Stimulated activated CD4-positive, alpha-beta T cell treated with anti-CD3 and anti-CD28 coated beads, Interleukin-12 subunit alpha, Interleukin-12 subunit beta, amount 100 ng/mL, for 24 hours (primary cell): ENCODE data around the gene ANTKMT.
A peak's percentile ranks its signal among the peaks of the same experiment; 100 is the strongest.

Source experiments
- DNase-seq, 2 experiments: peaks; one replicate each; pipeline ENCODE4 v3.0.0-alpha.2; 2020; ENCODE audit warnings: low read depth in 2 of 2

The ANTKMT gene

DNA sequence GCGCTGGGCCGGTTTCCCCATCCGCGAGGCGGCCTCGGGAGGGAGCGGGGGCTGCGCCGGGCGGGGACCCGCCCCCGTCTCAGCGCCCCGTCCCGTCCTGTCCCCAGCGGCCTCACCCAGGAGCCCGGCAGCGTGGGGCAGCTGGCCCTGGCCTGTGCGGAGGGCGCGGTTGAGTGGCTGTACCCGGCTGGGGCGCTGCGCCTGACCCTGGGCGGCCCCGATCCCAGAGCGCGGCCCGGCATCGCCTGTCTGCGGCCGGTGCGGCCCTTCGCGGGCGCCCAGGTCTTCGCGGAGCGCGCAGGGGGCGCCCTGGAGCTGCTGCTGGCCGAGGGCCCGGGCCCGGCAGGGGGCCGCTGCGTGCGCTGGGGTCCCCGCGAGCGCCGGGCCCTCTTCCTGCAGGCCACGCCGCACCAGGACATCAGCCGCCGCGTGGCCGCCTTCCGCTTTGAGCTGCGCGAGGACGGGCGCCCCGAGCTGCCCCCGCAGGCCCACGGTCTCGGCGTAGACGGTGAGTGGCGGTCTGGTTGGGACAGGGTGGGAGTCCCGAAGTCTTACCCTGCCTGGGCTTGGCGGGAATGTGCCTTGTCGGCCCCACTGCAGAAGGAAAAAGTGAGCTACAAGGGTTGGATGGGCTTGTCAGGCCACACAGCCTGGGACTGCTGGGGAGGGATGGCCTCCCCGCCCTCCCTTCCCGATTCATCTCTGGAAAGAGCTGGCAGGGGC, 5.3 kb upstream of the ANTKMT start:
- no peak for DNase-seq

- no peak for DNase-seq
Measured at GRCh38 chr16:716200-716568, 4.8 kb upstream of the ANTKMT start.

- no peak for DNase-seq
Measured at GRCh38 chr16:716768-717325, 4.1 kb upstream of the ANTKMT start.

DNA sequence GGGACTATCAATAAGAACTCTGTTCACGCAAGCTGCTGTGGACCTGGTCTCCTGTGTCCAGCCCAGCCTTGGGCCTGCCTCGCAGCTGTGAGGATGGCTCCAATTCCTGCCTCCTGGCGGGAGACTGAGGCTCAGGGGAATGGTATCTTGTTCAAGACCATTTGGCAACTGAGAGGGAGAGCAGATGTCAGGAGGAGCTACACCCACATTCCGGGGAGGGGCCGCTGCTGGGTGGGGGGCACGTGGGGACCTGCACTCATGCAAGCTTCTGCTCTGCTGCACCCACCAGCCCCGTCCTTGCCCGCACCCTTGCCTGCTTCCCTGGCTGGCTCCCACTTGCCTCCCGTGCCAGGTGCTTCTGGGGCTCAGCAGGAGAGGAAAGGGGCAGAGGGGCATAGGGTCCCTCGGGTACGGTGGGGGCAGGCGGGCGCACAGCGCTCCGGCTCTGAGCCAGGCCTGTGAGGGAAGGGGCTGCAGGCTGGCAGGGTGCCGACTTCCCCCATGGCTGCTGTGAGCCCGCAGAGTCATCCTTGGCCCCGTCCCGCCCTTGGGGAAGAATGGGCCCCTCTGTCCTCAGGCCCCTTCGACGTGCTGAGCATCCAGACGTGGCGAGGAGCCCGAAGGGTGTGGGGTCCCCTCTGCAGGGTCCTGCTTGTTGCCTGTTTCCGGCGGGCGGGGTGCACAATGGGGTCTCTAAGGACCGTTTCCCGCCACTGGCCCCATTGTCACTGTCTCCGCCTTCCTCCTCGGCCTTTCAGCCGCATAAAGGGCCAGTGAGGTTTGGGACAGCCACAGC, 3.3 kb upstream of the ANTKMT start:
- DNase-seq: no peak

- DNase-seq: no peak
Measured at GRCh38 chr16:718389-718788, 2.6 kb upstream of the ANTKMT start.

DNA sequence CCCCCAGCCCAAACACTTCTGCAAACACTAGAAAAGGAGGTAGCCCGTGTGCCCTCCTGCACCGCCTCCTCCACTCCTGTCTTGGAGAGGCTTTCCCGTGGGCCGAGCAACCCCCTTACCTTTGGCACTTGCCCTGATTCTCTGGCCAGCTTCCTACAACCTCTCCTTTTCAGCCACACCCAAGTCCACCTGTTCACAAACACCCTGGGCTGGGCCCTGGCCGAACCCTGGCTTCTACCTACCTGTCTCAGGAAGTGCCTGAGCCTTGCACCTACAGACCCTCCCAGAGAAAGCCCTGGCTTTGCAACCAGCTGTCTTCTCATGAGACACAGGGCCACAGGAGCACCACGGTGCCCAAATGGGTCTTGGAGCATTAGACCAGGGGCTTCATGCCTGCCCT, 2.0 kb upstream of the ANTKMT start:
- no peak for DNase-seq

GRCh38 chr16:719815-720446, 1.0 kb upstream of the ANTKMT start:
- DNase-seq: no peak

GRCh38 chr16:720447-720989, 428 bp upstream of the ANTKMT start:
- DNase-seq: peak in 1 of 2 experiments; percentile 60

DNA sequence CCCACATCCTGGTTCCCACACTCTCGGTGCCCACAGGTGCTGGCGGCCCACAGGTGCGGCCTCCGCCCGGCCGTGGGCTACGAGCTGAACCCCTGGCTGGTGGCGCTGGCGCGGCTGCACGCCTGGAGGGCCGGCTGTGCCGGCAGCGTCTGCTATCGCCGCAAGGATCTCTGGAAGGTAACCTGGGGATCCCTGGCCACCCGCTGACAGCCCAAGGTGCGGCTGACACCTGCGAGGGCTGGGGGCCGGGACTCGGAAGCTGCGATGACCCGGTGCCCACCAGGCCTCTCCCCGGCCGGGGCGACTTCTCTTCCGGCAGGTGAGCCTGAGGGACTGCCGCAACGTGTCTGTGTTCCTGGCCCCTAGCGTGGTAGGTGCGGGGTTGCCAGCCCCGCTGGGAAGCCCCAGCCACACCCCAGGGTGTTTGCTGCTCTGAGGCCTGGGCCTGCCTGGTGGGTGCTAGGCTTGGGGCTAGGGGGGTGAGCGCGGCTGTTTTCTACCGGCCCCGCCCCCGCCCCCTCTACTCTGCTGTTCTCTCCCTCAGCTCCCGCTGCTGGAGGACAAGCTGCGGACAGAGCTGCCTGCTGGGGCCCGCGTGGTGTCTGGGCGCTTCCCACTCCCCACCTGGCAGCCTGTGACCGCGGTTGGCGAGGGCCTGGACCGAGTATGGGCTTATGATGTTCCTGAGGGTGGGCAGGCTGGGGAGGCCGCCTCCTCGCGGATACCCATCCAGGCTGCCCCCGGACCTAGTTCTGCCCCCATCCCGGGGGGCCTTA, 1.0 kb downstream of the ANTKMT start:
- DNase-seq: no peak

- DNase-seq: no peak
Measured at GRCh38 chr16:722835-723633, 2.1 kb downstream of the ANTKMT start.

DNA sequence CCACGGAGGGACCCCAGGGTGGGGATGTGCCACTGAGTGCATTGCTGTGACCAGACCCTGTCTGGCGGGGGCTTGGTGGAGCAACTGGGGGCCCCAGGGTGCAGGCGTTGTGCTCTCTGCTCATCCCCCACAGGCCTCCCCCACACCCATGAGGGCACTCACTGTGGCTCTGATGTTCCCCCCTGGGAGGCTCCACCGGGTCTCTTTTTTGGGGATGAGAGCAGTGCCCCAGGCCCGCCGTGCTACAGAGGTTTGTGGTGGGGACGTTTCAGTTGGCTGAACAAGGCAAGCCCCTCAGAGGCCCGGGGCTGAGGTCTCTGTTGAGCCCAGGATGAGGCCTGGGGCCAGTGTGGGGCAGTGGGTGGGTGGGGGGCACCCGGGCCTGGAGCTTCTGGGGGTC, 2.7 kb downstream of the ANTKMT start:
- DNase-seq: no peak

DNA sequence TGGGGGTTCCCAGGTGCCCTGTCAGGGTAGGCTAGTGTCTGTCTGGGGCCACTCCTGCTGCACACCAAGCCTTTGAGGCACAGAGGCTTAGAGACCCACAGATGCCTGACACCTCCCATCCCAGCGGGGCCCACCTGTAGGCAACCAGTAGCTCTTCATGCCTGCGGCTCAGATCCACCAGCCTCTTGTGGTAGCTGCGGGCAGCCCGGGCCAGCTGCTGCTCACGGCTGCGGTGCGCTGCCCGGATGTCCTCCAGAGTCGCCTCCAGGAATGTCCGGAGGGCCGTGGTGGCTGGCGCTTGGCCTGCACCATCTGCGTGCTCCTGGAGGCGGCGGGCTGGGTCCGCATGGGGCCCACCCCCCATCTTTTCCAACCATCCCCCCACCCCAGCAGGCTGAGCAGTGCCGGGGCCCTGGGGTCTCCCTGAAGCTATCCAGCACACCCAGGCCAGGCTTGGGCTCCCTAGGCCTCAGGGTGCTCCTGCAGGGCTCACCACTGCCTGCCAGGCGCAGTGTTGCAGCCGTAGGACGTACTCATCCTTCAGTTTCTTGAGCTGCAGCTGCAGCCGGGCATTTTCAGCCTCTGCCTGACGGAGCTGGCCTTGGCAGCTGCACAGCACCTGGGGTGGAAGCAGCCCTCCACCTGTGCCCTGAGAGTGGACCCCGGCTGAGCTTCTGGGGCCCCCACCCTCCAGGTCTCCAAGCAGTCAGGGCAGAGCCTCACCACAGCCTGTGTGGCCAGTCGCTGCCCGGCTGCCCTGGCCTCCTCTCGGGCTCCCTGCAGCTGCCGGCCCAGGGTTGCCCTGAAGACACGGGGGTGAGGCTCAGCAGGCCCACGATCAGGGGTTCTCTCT, 3.5 kb downstream of the ANTKMT start:
- no peak for DNase-seq

DNA sequence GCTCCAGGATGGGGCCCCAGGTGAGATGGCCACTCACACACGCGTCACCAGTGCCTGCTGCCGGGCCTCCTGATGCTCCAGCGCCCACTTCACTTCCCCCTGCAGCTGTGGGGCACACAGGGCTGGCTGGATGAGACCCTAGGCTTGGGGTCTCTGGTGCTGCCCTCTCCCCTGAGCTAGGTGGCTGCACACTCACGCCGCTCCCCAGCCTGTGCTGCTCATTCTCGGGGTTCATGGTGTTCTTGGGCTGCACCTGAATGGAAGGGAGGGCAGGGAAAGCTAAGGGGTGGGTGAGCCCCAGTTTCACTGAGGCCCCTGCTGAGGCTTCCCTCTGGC, 4.1 kb downstream of the ANTKMT start:
- DNase-seq: no peak

DNA sequence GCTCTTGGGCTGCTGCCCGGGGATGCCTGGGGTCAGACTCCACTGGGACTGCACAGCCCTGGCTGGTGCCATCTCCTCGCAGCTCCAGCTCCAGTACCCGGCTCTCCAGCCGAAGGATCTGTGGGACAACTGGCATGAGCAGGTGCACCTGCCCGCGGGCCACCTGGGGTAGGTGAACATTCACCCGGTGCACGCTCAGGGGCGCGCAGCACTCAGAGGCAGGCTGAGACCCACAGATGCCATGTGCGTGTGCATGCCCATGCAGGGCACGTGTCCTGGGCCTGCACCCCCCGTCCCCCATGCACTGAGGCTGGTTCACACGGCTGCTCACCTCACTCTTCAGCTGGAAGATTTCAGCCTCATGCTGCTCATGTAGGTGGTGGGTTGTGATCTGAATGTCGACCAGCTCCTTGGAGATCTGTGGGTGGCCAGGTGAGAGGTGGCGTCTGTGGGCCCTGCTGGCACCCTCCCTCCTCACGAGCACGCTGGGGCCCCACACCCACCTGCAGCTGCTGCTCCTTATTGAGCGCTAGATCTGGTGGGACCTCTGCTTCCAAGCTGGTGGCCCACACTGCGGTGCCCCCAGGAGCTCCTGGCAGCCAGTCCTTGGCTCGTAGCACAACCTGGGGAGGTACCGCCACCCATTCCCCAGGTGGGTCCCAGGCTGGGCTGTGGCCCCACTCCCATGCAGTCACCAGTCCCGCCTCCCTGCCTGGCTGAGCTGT, 4.7 kb downstream of the ANTKMT start:
- DNase-seq: no peak

- DNase-seq: no peak
Measured at GRCh38 chr16:726188-726437, 5.2 kb downstream of the ANTKMT start.

GRCh38 chr16:726438-727290, 5.7 kb downstream of the ANTKMT start, which contains the start of the genes CCDC78 and HAGHL:
Gene CCDC78, minus strand, starts transcription at chr16:726443. Its CDS starts 76 bp downstream, at chr16:726367.
Gene HAGHL, plus strand, starts transcription at chr16:727106. Its CDS starts 404 bp downstream, at chr16:727510.
- DNase-seq: peak in 1 of 2 experiments; percentile 59

- no peak for DNase-seq
Measured at GRCh38 chr16:727291-727977, 6.5 kb downstream of the ANTKMT start.
